ENCODE data around the gene TCFL5.

TCFL5 gene

DNA sequence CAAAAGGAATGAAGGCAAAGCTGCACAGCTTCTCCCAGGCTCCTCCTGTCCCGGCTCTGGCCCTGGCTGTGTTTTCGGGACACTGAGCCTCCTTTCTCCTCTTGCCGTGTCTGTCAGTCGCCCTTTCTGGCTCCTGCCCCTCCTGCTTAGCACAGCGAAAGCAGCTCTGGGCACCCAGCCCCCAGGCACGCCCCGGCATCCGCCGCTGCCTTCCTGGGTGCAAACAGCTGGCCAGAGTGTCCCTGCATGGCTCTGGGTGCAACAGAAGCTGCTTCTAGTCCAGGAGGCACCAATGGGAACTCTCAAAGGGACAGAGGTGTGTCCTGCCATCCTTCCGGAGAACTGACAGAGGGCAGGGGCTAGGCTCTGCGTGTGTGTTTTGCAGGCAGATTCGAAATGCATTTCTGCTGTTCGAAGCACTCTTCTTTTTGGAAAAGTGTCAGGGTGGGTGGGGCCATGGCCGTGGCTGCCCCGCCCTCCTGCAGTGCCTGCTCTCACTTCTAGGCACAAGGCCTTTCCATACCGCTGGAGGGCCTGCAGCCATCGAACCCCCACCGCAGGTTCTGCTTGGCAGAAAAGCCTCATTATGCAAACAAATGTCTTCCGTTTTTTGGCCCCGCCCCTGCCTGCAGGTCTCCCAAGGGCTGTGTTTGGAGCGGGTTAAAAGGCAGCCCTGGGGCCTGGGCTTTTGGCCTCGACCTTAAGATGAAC is 29.3 kb downstream of the TCFL5 start:
- peak; percentile 27 for DNase-seq

DNA sequence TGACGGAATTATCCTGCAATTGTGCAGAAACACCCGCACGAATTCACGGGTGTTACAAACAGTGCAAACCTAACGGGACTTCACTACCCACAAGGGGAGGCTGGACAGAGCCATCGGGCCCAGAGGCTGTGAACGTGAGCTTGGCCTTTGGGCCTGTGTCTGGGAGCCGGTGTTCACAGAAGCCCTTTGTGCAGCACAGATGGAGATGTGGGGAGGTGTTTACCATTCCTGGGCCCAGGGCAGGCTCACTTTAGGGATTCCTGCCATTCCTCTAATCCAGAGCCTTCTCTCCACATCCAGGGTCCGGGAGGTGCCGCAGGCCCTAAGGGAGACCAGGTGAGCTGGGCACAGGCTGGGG is 29.8 kb downstream of the TCFL5 start:
- no peak for DNase-seq

DNA sequence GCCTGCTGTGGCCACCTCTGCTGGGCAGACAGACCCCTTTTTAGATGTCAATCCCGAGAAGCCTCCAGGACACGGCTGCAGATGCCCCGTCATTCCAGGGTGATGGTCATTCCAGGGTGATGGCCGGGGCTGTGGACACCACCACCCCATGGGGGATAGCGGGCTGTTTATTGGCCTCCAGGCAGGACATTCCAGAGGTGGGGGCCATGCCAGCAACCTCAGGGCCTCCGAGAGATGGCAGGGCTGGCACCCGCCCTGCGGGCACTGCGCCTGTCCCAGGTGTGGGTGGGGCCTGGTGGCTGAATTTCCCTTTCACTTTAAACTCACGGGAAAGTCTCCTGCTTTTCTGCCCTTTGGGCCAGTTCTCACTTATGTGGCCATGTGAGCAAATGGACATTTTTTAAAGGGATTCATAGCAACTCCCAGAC is 30.2 kb downstream of the TCFL5 start:
- no peak for DNase-seq

DNA sequence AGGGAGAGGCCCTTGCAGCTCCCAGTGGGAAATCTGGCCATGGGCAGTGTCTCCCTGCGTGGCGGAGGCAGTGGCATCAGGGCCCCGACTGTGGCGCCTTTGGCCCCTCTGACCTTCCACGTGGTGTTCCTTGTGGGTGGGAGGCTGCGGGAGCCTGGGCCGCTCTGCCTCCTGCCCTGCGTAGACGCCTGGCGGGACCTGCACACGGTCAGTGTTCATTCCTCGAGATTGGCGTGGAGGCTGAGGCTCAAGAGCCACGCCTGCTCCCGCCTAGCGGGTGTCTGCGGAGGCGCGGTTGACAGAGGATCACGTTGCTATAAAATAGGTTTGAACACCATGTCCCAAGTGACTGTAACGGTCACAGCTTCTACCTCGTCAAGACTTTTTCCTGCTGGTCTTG is 30.8 kb downstream of the TCFL5 start:
- DNase-seq: no peak

DNA sequence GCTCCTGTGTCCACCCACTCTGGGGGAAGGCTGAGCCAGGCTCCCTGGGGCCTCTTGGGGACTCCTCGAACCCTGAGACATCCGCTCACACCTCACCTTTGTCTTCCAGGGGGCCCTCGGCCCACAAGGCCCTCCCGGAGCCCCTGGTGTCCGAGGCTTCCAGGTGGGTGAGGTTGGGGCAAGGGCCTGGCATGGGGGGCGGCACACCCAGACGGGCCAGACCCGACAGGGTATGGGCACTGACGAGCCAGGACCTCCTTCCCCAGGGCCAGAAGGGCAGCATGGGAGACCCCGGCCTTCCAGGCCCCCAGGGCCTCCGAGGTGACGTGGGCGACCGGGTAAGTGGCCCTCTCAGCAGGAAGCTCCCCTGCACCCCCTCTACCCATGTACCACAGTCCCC is 31.4 kb downstream of the TCFL5 start:
- no peak for DNase-seq

DNA sequence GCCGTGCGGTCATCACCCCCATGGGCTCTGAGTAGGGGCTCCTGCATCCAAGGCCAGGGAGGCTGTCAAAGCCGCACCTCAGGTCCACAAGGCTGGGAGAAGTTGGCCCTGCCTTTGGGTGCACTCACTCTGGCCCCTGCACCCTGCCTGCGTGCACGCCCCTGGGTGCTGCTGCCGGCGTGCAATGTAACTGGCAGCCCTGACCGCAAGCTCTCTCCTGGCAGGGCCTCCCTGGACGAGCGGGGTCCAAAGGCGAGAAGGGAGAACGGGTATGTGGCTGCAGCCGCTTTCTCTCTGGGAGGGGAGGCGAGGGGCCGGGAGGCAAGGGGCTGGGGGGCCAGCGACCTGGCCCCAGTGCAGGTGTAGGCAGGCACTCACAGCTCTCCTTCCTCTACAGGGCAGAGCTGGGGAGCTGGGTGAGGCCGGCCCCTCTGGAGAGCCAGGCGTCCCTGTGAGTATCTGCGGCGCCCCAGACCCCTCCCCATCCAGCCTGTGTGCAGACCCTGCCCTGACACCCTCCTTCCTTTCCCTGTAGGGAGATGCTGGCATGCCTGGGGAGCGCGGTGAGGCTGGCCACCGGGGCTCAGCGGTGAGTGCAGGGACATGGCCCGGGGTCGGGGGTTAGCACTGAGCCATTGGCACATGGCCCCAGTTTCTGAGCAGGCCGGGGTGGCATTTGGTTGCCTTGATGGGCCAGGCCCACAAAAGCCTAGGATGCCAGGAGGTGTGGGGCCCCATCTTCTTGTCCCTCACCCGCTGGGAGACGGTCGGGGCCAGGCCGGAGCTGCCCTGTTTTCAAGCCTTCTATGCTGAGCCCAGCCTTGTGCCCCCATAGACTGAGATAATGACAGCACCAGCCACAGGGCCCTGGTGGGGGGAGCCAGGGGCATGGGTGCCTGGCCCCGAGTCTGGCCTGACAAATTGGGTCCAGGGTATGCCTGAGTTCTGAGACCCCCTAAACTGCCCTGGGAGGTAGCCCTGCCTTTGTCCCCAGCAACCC is 32.1 kb downstream of the TCFL5 start:
- DNase-seq: no peak

DNA sequence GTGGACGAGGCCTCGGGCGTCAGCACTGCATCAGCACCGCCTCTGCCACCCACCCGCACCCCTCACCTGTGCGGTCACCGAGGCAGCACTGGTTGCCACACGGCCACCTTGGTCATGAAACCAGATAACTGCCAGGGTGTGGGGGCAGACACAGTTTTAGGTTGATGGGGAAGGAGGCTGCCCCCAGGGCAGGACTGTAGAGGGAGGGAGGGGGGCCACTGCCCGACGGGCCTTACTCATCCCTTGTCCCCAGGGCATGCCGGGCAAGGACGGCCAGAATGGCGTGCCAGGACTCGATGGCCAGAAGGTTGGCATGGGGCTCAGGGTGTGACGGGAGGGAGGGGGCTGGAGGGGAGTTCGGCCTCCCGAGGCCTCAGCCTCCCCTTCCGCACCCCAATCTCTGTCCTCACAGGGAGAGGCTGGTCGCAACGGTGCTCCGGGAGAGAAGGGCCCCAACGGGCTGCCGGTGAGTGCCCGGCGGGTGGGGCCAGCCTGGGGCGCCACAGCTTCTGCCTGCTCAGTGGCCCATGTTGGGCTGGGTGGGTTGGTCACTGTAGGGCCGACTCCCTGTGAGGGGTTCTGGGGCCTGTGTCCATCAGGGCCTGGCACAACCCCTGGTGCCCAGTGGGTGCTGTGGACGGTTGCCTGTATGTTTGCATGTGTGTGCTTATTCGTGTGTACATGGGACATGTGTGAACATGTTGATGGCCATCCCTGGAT is 33.0 kb downstream of the TCFL5 start:
- DNase-seq: no peak

DNA sequence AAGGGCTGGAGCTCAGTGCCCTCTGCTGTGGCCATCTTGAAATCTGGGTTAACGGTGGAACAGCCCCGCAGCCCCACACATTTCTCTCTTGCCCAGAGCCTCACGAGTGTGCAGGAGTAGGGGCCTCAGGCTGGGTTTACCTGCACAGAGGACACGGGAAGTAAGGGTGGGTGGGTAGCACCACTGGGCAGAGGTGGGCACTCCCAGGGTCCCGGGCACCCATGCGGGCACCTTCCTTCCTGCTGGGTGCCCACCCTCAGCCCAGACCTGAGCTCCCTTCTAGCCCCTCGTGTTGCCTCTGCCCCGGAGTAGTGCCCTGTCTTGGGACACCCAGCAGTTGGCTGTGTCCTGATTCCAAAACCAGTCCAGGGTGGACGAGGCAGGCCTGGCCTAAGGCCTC is 33.6 kb downstream of the TCFL5 start:
- no peak for DNase-seq

DNA sequence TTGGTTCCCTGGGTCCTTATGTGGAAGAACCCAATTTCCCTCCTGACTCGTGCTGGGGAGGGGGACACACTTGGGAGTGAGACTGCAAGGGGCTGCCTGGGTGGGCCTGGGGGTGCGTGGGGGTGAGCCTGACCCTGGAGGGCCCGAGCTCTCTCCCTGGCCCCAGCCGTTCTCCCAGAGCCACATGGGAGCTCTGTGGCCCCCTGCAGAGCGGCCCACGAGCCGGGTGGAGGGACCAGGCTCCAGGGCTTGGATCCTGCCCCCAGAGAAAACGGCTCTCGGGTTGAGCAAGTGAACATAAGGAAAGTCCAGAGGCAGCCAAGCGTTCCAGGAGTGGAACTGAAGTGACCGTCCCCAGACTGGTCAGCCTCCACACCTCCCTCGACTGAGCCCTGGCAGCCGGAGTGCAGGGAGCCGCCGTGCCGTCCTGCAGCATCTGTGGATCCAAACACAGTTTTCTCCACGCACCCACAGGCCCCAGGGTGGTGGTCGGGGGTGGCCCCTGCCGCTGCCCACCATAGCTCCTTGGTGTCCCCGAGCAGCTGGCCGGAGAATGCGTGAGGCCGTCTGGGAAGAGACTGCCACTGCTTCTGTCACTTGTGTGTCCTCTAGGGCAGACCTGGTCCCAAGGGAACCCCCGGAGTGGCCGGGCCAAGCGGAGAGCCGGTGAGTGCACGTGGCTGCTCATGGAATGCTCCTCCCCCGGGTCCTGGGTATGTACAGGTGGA is 34.1 kb downstream of the TCFL5 start:
- no peak for DNase-seq

DNA sequence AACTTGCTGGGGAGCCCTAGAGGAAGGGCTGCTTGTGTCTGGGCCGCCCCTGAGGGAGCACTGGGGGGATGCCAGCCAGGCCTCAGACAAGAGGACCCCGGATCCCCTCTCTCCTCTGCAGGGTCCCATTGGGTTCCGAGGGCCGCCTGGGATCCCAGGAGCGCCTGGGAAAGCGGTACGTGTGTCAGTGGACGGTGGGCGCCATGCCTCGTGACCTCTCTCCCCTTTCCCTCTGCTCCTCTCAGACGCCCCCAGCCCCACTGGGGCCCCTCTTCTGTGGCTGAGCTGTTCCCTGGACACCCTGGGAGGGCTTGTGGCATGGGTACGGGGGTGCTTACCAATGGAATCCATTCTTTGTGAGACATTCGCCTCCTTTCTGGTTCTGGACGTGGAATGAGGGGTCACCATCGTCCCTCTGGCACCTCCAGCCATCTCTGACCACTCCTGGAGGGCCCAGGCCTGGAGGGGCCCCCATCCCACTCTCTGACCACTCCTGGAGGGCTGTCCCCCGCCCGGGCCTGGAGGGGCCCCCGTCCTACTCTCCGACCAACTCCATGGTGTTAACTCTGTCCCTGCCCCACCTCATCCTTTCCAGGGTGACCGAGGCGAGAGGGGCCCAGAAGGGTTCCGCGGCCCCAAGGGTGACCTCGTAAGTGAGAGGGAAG is 34.8 kb downstream of the TCFL5 start:
- no peak for DNase-seq

DNA sequence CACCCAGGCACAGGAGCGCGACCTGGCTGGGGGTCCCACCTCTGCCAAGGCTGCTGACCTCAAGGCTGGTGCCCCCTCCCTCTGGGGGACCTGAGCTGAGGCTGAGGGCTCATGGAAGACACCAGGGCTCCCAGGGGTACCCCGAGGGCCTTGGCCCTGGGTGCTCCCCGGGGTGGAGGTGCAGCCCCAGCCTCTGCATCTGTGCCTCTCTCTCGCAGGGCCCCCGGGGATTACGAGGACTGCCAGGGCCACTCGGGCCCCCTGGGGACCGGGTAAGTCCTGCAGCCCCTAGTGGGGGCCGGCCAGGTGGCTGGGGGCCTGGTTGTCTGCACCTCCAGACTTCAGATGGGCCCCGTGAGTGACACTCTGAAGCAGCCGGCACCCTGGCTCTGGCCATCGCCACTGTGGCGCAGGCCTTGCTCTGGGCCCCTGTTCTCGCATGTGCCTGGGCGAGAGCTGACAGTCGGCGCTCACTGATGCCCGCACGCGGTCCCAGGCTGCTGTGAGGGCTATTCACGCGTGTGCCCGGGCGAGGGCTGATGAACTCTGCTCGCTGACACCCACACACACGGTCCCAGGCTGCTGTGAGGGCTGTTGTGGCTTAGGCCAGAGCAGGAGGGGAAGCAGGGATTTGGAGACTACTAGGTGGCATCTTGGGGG is 35.5 kb downstream of the TCFL5 start:
- DNase-seq: no peak

DNA sequence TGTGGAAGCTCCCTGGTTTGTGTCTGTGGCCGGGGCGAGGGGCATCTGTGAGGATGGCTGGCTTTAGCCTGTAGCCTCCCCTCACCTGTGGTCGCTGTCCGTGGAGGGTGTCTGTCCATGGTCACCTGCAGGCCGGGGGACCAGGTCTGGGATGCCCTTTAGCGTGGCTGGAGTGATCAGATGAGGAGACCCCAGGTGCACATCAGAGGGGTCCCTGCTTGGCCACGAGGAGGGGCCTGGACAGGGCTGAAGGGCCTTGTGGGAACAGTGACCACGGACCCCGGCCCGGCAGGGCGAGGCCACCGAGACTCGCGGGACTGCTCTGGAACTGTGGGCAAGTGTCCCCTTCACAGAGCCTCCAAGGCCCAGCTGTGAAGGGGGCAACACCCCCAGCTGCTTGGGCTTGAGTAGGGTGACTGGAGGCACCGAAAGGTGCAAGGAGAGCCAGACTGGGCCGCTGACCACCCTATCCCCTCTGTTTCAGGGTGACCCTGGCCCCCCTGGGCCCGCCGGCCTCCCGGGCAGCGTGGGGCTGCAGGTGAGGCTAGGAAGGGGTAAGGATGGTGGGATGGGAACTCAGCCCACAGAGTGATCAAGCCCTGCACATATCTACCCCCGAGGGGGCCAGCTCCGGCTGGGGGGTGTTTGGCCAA is 36.2 kb downstream of the TCFL5 start:
- no peak for DNase-seq

DNA sequence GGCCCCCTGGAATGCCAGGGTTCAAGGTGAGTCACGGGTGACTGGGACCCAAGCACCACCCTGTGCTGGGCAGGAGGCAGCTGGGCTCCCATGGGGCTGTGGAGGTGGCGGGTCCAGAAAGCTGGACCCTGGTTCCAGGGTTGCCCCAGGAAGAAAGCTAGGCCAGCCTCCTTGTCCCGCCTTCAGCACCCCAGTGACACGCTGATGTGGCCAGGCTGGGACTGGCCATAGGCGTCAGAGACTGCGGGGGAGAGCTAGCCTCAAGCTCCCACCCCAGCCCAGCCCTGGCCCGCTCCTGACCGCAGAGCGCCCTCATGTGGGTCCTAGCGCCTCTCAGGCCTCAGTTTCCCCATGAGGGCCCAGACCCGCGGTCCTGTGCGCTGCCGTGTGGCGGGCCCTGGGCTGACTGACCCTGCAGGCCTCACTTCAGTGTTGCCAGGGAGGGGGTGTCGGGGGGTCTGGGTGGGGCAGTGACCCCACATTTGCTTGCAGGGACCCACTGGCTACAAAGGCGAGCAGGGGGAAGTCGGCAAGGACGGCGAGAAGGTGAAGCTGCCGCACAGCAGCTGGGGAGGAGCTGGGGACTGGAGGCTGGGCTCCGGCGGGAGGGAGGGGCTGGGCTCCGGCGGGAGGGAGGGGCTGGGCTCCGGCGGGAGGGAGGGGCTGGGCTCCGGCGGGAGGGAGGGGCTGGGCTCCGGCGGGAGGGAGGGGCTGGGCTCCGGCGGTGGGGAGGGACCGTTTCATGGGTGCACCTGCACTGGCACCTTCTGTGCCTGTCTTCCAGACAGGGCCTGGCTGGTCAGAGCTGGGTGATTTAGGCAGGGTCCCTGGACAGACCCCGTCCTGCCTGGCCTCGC is 36.9 kb downstream of the TCFL5 start:
- peak; percentile 70 for DNase-seq

DNA sequence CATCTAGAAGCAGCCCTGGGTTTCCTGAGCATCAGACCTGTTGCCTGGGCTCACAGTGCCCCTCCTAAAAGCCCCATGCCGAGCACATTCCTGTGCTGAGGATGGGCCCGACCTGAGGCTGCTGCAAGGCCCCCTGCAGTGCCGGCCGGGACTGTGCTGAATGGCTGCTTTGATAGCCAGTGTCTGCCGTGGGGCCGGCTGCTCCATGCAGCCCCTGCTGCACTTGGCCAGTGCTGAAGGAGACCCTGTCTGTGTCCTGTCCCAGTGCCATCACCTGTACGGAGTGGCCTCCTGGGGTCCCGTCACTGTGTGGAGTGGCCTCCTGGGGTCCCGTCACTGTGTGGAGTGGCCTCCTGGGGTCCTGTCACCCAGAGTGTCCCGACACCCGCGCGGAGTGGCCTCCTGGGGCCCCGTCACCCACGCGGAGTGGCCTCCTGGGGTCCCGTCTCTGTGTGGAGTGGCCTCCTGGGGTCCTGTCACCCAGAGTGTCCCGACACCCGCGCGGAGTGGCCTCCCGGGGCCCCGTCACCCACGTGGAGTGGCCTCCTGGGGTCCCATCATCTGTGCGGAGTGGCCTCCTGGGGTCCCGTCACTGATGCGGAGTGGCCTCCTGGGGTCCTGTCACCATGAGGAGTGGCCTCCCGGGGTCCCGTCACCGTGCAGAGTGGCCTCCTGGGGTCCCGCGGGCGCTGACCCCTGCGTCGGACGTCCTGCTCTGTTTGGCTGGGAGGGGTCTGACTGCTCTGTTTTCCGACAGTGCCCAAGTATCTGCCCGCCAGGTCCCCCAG is 37.7 kb downstream of the TCFL5 start:
- no peak for DNase-seq

DNA sequence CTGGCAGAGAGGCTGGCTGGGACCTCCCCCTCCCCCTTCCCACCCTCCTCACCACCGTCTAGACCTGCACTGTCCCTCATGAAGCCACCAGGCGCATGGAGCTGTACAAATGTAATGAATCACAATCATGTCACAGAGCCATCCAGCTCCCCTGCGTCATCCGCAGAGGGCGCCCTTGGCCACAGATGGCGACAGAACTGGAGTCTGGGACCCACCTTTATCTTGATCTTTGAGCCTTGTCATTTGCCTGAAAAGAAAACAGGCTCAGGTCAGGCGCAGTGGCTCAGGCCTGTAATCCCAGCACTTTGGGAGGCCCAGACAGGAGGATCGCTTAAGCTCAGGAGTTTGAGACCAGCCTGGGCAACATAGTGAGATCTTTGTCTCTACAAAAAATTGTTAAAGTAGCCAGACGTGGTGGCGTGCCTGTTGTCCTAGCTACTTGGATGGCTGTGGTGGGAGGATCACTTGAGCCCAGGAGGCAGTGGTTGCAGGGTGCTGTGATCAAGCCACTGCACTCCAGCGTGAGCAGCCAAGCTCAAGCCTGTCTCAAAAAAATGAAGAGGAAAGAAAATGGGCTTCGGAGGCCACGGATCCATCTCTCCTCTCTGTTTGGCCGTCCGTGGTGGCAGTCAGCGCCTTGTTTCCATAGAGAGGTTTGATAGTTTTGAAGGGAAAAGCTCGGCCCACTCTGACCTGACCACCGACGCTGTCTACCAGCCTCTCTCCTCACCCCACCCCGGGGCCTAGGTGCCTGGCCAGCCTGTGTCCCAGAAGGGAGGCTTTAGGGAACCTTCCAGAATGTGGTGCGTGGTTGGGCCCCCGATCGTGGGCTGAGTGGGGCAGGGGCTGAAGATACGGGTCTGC is 38.6 kb downstream of the TCFL5 start:
- DNase-seq: peak; percentile 40

DNA sequence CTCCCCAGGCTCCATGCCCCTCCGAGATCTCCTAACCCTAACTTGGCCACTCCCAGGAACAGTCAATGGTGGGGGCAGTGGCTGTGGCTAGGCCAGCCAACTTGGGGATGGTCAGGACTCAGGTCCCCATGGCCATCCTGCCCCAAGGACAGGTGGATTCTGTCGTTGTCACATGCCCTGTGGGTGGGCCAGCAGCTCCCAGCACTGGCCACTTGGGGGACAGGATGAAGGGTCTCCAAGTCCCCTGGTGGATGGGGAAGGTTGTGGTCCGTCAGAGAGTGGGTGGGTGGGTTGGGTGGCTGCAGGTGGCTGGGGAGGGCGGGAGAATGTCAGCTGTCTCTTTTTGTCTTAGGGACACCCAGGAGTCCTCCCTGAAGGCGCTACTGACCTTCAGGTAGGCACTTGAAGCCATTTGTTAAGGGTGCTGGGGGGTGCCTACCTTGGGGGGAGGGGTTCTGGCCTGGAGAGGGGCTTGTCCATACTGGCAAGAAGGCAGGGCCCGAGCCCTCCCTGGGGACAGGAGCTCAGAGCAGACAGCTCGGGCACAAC is 39.3 kb downstream of the TCFL5 start:
- DNase-seq: no peak

DNA sequence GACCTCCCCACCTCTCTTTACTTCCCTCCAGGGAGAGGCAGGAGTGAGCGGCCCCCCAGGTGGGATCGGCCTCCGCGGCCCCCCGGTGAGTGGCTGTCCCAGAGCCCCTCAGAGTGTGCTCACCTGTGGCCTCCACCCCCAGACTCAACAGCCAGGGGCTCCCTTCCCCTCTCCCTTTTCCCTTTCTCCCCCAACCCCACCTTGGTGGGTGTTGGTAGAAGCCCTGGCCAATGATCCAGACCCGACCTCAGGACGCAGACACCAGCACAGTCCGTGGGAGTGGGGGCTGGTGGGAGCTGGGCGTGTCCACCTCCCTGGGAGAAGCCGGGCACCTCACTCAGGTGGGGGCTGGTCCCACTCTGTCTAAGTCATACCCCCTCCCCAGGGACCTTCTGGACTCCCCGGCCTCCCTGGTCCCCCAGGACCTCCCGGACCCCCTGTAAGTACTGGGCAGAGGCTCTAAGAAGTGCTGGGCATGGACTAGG is 39.9 kb downstream of the TCFL5 start:
- no peak for DNase-seq
